GM19324 (cell line): ENCODE measurements around the gene PASD1.
A peak's percentile ranks its signal among the peaks of the same experiment; 100 is the strongest.
"Not testable (repeated sequence)": the region's sequence is repeated elsewhere in the genome, so short reads cannot be mapped to it uniquely, and the experiment has no call there.

Experiments used
- ATAC-seq: cut with Tn5 transposase; IDR thresholded peaks from one replicate; pipeline ENCODE4 v1.9.1; 2021; ENCODE audit warnings: mild to moderate bottlenecking, moderate library complexity; ENCODE audit not compliant: unreplicated experiment, low FRiP score

Gene PASD1

DNA sequence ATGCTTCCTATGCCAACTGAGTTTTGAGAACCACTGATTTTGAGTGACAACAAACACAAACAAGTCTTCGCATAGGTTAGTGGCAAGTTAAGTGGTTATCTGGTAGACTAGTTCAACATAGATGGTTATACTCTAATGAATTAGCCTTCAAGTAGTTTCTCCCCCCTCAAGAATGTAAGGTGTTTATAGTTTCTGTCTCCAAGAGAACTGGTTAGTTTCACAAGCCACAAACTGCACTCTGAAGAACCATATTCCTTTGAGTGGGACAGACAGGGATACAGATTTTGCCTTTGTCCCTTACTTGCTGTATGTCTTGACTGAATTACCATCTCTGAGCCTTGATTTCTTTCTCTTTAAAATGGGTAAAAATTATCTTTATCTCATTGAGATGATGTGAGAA, 41.5 kb downstream of the PASD1 start:
- no peak for ATAC-seq

DNA sequence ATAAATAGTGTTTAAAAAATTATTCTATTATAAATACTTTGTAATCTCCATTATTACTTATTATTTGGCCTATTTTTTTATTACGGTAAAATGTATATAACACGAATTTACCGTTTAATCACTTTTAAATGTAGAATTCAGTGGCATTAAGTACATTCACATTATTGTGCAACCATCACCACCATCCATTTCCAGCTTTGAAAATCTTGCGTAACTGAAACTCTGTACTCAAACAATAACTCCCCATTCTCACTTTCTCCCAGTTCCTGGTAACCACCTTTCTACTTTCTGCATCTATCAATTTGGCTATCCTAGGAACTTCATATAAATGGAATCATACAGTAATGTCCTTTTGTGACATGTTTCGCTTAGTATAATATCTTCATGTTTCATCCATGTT, 45.7 kb downstream of the PASD1 start:
- no peak for ATAC-seq

GRCh38 chrX:151621422-151621821, 57.9 kb downstream of the PASD1 start:
- ATAC-seq = no peak

GRCh38 chrX:151624677-151625076, 61.2 kb downstream of the PASD1 start:
- ATAC-seq = no peak

GRCh38 chrX:151631822-151632221, 68.3 kb downstream of the PASD1 start:
- ATAC-seq = no peak

- no peak for ATAC-seq
Measured at GRCh38 chrX:151633157-151633556, 69.7 kb downstream of the PASD1 start.

- no peak for ATAC-seq
Measured at GRCh38 chrX:151634937-151635336, 71.5 kb downstream of the PASD1 start.

DNA sequence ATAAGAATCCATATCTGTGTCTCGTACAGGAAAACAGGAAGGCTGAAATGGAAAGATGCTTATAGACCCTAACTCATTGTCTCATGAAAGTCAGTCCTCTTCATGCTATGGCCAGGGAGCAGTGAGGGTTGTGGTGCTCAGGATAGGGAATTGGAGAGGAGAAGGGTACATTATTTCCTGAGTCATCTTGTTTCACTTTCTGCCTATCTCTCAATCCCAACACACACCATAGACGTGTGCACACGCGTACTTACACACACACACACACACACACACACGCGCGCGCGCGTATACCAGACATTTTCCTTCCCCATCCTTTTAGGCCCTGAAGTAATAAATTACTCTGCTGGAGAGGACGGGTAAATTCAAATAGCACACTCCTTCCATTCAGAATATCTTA, 78.1 kb downstream of the PASD1 start:
- ATAC-seq = no peak

DNA sequence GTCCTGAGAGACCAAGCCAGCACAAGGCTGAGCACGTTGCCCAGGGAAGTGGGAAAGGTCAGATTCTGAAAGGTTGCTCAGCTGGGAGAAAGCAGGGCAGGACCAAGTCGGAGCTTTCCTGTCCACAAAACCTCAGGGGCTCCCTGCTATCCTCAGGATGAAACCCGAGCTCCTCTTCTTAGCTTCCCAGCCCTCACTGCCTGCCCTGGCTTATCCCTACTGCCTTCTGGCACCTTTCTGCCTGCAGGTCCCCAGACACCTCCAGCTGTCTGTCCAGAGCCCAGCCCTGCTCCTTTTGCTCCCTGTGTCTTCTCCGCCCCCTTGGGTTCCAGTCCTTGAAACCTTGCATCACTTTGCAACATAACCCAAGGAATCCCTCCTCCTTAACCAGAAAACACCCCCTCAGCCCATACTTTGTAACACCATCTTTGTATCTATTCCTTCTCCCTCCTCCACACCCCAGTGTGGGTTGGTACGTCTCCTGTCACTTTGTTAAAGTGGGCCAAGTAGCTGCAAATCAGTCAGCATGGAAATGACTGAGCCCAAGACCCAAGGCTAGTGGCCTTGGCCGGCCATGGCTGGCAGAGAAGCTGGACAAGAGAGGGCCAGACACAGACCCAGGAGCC, 111.8 kb downstream of the PASD1 start:
- ATAC-seq = no peak

GRCh38 chrX:151676196-151676595, 112.7 kb downstream of the PASD1 start:
- no peak for ATAC-seq

GRCh38 chrX:151679798-151680402, 116.4 kb downstream of the PASD1 start:
- ATAC-seq = no peak

GRCh38 chrX:151680805-151681204, 117.3 kb downstream of the PASD1 start:
- peak; percentile 76 for ATAC-seq

DNA sequence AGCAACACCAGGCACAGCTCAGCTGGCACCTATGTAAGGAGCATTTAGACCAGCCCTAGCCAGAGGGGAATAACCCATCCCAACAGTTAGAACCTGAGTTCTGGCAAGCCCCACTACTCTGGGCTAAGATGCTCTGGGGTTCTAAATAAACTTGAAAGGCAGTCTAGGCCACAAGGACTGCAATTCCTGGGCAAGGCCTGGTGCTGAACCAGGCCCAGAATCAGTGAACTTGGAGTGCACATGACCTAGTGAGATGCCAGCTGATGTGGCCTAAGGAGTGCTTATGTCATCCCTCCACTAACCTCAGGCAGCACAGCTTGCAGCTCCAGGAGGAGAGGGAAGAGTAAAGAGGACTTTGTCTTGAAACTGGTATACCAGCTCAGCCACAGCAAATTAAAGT, 124.2 kb downstream of the PASD1 start:
- ATAC-seq = no peak

DNA sequence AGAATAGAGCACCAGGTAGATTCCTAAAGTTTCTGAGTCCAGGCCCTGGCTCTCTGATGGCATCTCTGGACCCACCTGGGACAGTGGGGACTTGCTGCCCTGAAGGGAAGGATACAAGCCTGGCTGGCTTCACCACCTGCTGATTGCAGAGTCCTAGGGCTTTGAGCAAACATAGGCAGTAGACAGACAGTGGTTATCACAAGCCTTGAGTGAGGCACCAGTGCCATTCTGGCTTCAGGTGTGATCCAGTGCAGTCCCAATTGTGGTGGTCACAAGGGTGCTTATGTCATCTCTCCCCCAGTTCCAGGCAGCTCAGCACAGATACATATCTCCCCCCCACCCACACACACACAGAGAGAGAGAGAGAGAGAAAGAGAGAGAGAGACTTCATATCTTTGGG, 125.2 kb downstream of the PASD1 start:
- no peak for ATAC-seq

GRCh38 chrX:151692825-151693224, 129.3 kb downstream of the PASD1 start:
- ATAC-seq = no peak

GRCh38 chrX:151694121-151694520, 130.6 kb downstream of the PASD1 start:
- ATAC-seq = no peak

DNA sequence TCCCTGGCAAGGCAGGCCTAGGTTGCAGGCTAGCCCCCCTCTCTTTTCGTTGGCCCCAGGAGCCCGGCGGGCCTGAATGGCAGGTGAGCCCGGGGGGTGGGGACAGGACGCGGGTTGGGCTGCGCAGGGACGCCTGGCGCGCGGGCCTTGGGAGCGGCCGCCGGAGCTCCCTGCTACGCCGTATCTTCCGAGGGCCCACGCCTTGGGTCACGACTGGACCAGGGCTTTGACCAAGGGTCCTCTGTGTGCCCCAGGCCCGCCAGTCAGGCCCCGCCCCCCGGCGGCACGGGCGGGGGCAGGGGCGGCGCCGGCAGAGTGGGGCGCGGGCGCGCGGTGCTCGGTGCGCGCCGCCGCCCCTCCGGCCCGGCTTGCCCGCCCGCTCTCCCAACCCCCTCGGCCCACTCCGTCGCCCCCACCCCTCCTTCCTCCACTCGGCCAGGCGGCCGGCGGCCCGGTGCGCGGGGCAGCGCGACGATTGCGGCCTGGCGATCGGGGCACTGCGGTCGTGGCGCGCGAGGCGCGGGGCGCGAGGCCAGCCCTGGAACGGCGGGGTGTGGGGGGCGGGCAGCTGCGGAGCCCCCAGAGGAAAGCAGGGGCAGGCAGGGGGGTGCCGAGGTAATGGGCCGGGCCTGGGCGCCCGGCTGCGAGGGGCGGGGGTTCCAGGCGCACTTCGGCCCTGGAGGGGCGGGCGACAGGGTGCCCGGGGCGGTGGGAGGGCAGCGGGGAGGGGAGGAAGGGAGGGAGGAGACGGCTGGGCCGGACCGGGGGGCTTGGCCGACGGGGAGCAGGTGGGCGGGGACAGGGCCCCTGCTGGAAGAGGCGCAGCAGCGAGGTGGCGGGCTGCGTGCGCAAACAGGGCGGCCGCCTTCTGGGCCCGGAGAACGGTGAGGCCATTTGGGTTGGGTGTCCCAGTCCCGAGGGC, 131.4 kb downstream of the PASD1 start, which contains the start of gene PRRG3:
TSS of gene PRRG3 (plus strand) at position 798 of the 922 bp plus-strand sequence. CDS start 3,357 bp downstream, outside the sequence.
- ATAC-seq = no peak

GRCh38 chrX:151695583-151696340, 132.3 kb downstream of the PASD1 start:
- ATAC-seq = no peak

- not testable (repeated sequence) for ATAC-seq
Measured at GRCh38 chrX:151697082-151697481, 133.6 kb downstream of the PASD1 start.

GRCh38 chrX:151697522-151697921, 134.0 kb downstream of the PASD1 start:
- no peak for ATAC-seq

DNA sequence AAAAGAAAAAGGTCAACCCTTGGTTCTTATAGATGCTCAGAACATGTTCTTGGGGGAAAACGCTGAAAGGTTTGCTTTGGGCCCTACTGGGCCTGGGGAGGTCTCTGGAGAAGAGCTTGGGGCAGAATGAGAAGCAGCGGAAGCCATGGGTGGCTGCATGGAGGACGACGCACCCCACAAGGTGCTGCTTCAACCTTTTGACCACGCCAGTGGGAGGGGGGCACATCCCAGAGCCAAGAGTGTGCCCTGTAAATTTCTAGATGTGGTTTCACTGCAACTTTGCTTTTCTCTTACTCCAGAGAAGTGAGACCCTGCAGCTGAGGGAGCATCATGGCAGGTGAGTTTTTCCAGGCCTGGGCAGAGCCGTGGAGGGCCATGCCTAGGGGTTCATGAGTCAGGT, 135.0 kb downstream of the PASD1 start:
- ATAC-seq = no peak
